GM19351 (cell line): ENCODE data around the gene ZNF391.
"Not testable (repeated sequence)": the region's sequence is repeated elsewhere in the genome, so short reads cannot be mapped to it uniquely, and the experiment has no call there.

Experiments
- ATAC-seq: cut with Tn5 transposase; IDR thresholded peaks from one replicate; pipeline ENCODE4 v1.9.1; 2021; ENCODE audit warnings: mild to moderate bottlenecking, moderate library complexity; ENCODE audit not compliant: unreplicated experiment

ZNF391 gene

GRCh38 chr6:27419363-27419762, 30.8 kb downstream of the ZNF391 start:
- no peak for ATAC-seq

GRCh38 chr6:27422651-27423332, 34.2 kb downstream of the ZNF391 start:
- ATAC-seq: no peak

- not testable (repeated sequence) for ATAC-seq
These were observed 36.3 kb downstream of the ZNF391 start for GRCh38 chr6:27424851-27425250.

GRCh38 chr6:27426045-27426620, 37.6 kb downstream of the ZNF391 start:
- ATAC-seq: no peak

GRCh38 chr6:27428502-27428901, 39.9 kb downstream of the ZNF391 start:
- no peak for ATAC-seq

- ATAC-seq: no peak
These were observed 40.4 kb downstream of the ZNF391 start for GRCh38 chr6:27428966-27429365.

GRCh38 chr6:27433714-27434113, 45.2 kb downstream of the ZNF391 start:
- no peak for ATAC-seq

- no peak for ATAC-seq
These were observed 50.8 kb downstream of the ZNF391 start for GRCh38 chr6:27439371-27439770.

GRCh38 chr6:27441001-27441400, 52.4 kb downstream of the ZNF391 start:
- no peak for ATAC-seq

- ATAC-seq: no peak
These were observed 54.4 kb downstream of the ZNF391 start for GRCh38 chr6:27442932-27443331.

- no peak for ATAC-seq
These were observed 59.9 kb downstream of the ZNF391 start for GRCh38 chr6:27448456-27448855.

GRCh38 chr6:27451660-27452390, 63.3 kb downstream of the ZNF391 start:
- ATAC-seq: no peak

- ATAC-seq: no peak
These were observed 63.9 kb downstream of the ZNF391 start for GRCh38 chr6:27452496-27452897.
